CD4-positive, alpha-beta T cell treated with Interleukin-10 for 1 hour (primary cell): ENCODE results near the gene RAB41.
"Not testable (repeated sequence)": the region's sequence is repeated elsewhere in the genome, so short reads cannot be mapped to it uniquely, and the experiment has no call there.

ENCODE experiments used
- DNase-seq: peaks from one replicate; pipeline ENCODE4 v3.0.0-alpha.2; 2020

Gene RAB41

GRCh38 chrX:70281951-70282350 lies at the start of gene RAB41:
RAB41 (plus strand) TSS chrX:70282172; CDS start chrX:70282218, 46 bp downstream.
- DNase-seq = no peak

- no peak for DNase-seq
Observed at GRCh38 chrX:70234355-70234754, 47.6 kb upstream of the RAB41 start, which contains the start of gene AWAT1. AWAT1 (plus strand) TSS chrX:70234655; CDS start chrX:70234696, 41 bp downstream.

GRCh38 chrX:70240751-70241150 lies 41.2 kb upstream of the RAB41 start:
- DNase-seq = no peak

GRCh38 chrX:70241501-70241900 lies 40.5 kb upstream of the RAB41 start:
- no peak for DNase-seq

- DNase-seq = not testable (repeated sequence)
Observed at GRCh38 chrX:70243601-70244000, 38.4 kb upstream of the RAB41 start.

GRCh38 chrX:70244881-70245280 lies 37.1 kb upstream of the RAB41 start:
- DNase-seq = no peak

GRCh38 chrX:70247252-70247651 lies 34.7 kb upstream of the RAB41 start:
- no peak for DNase-seq

- DNase-seq = no peak
Observed at GRCh38 chrX:70252491-70252890, 29.5 kb upstream of the RAB41 start.

- no peak for DNase-seq
Observed at GRCh38 chrX:70253377-70254062, 28.5 kb upstream of the RAB41 start.

- no peak for DNase-seq
Observed at GRCh38 chrX:70254063-70254400, 27.9 kb upstream of the RAB41 start.

- no peak for DNase-seq
Observed at GRCh38 chrX:70254909-70255308, 27.1 kb upstream of the RAB41 start.

GRCh38 chrX:70255452-70255851 lies 26.5 kb upstream of the RAB41 start:
- DNase-seq = no peak

GRCh38 chrX:70257423-70258288 lies 24.3 kb upstream of the RAB41 start:
- no peak for DNase-seq

- no peak for DNase-seq
Observed at GRCh38 chrX:70260104-70260503, 21.9 kb upstream of the RAB41 start, which contains the start of gene P2RY4. P2RY4 (minus strand) TSS chrX:70260204; CDS start chrX:70259624, 580 bp downstream.

GRCh38 chrX:70262952-70263567 lies 18.9 kb upstream of the RAB41 start:
- DNase-seq = peak; percentile 4

GRCh38 chrX:70264784-70265183 lies 17.2 kb upstream of the RAB41 start:
- no peak for DNase-seq

GRCh38 chrX:70268034-70268433 lies 13.9 kb upstream of the RAB41 start, which contains the start of gene ARR3:
ARR3 (plus strand) TSS chrX:70268334; CDS start chrX:70269386, 1,052 bp downstream.
- DNase-seq = no peak

GRCh38 chrX:70274029-70274428 lies 7.9 kb upstream of the RAB41 start:
- DNase-seq = not testable (repeated sequence)

- DNase-seq = no peak
Observed at GRCh38 chrX:70279081-70279480, 2.9 kb upstream of the RAB41 start.

GRCh38 chrX:70280573-70280972 lies 1.4 kb upstream of the RAB41 start:
- no peak for DNase-seq

- no peak for DNase-seq
Observed at GRCh38 chrX:70289168-70289792, 7.3 kb downstream of the RAB41 start.

GRCh38 chrX:70289793-70290770 lies 8.1 kb downstream of the RAB41 start, which contains the start of the genes KIF4A and PDZD11:
KIF4A (plus strand) TSS chrX:70290104; CDS start chrX:70290459, 355 bp downstream.
PDZD11 (minus strand) TSS chrX:70289927; CDS start chrX:70289341, 586 bp downstream.
- peak; percentile 83 for DNase-seq
